ENCODE results near the gene LDLRAD3. TPM values are rescaled to one million over a fixed set of nuclear protein-coding genes. Genes with fewer than 3 reads are reported as not detected.

The LDLRAD3 gene
- total RNA-seq, 1 experiment from 2014 or later, result 55.7 TPM

GRCh38 chr11:35962369-35963138, 18.7 kb downstream of the LDLRAD3 start:
- no peak overlapping the region for H3K27ac Mint-ChIP-seq (ENCODE audit: low read depth, unreplicated experiment)
- intact Hi-C loops (cut with micrococcal nuclease), result no loop called here
- H3K4me3 Mint-ChIP-seq (ENCODE audit: unreplicated experiment), result no peak overlapping the region
- ChIA-PET CTCF (no interaction called here), POLR2A (interaction anchor here (0.7 kb wide), 1 partner anchor 344 kb away, joined by 3 read pairs; the partner anchor contains the start of gene FJX1)
- no peak for DNase-seq (ENCODE audit: unreplicated experiment)
- H3K36me3 Mint-ChIP-seq (ENCODE audit: insufficient read depth, unreplicated experiment), result peaks cover 12% of the 10 kb centered on the region
- no peak for TF ChIP-seq CTCF (IDR thresholded peaks at IDR 0.05; ENCODE audit: unreplicated experiment)
- no peaks in the 10 kb centered on the region for H3K27me3 Mint-ChIP-seq (ENCODE audit: insufficient read depth, unreplicated experiment)
- peaks cover 20% of the 10 kb centered on the region for H3K9me3 Mint-ChIP-seq (ENCODE audit: unreplicated experiment)
- H3K4me1 Mint-ChIP-seq (ENCODE audit: insufficient read depth, unreplicated experiment), result peaks cover 11% of the 10 kb centered on the region
- BruUV-seq (replicated peaks), result no TSS peak

DNA sequence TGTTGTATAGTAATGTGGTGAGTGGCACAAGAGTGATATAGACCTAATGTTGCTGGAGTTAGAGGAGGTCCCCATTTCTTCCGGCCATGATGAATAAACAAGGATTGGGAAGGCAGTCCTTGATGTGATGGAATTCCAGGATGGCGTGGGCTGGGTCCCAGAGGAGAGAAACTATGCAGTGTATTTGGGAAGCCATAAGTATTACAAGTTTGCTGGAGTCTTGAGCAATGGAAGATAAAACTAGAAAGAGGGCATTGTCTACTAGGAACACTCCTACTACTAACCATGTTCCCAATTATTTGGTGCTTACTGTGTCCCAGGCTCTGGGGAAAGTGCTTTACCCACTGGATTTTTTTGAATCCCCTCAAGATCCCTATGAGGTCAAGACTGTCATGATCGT, 20.0 kb downstream of the LDLRAD3 start:
- no peak for TF ChIP-seq CTCF (IDR thresholded peaks at IDR 0.05; ENCODE audit: unreplicated experiment)
- H3K36me3 Mint-ChIP-seq (ENCODE audit: insufficient read depth, unreplicated experiment), result peaks cover 15% of the 10 kb centered on the region
- DNase-seq (ENCODE audit: unreplicated experiment), result no peak
- BruUV-seq (replicated peaks), result no TSS peak
- H3K9me3 Mint-ChIP-seq (ENCODE audit: unreplicated experiment), result peaks cover 20% of the 10 kb centered on the region
- ChIA-PET CTCF (interaction anchor here (0.8 kb wide), 1 partner anchor 102 kb away, joined by 3 read pairs; no protein-coding TSS in a partner anchor), POLR2A (no interaction called here)
- no peak overlapping the region for H3K27ac Mint-ChIP-seq (ENCODE audit: low read depth, unreplicated experiment)
- H3K4me3 Mint-ChIP-seq (ENCODE audit: unreplicated experiment), result no peak overlapping the region
- peaks cover 11% of the 10 kb centered on the region for H3K4me1 Mint-ChIP-seq (ENCODE audit: insufficient read depth, unreplicated experiment)
- no peaks in the 10 kb centered on the region for H3K27me3 Mint-ChIP-seq (ENCODE audit: insufficient read depth, unreplicated experiment)
- intact Hi-C loops (cut with micrococcal nuclease), result no loop called here

- Mint-ChIP-seq H3K4me1 (ENCODE audit: insufficient read depth, unreplicated experiment) (peaks cover 11% of the 10 kb centered on the region), H3K36me3 (ENCODE audit: insufficient read depth, unreplicated experiment) (peaks cover 21% of the 10 kb centered on the region), H3K27ac (ENCODE audit: low read depth, unreplicated experiment) (no peak overlapping the region), H3K9me3 (ENCODE audit: unreplicated experiment) (peaks cover 20% of the 10 kb centered on the region), H3K27me3 (ENCODE audit: insufficient read depth, unreplicated experiment) (no peaks in the 10 kb centered on the region), H3K4me3 (ENCODE audit: unreplicated experiment) (no peak overlapping the region)
- DNase-seq (ENCODE audit: unreplicated experiment), result no peak
- POLR2A ChIA-PET, result interaction anchor here (0.8 to 0.9 kb wide), 2 partner anchors 11 to 20 kb away, joined by 3 read pairs; no protein-coding TSS in a partner anchor
- CTCF ChIA-PET, result interaction anchor here (0.6 to 0.9 kb wide), 4 partner anchors 103 to 484 kb away, joined by 3 to 4 read pairs (median 3); no protein-coding TSS in a partner anchor
- no TSS peak for BruUV-seq (replicated peaks)
- intact Hi-C loops (cut with micrococcal nuclease), result no loop called here
- TF ChIP-seq CTCF (IDR thresholded peaks at IDR 0.05; ENCODE audit: unreplicated experiment), result no peak
Measured at GRCh38 chr11:35964841-35965240, 21.0 kb downstream of the LDLRAD3 start.

GRCh38 chr11:35967042-35967441, 23.2 kb downstream of the LDLRAD3 start:
- ChIA-PET POLR2A (interaction anchor here (1.0 kb wide), 1 partner anchor 145 kb away, joined by 3 read pairs; no protein-coding TSS in a partner anchor), CTCF (interaction anchor here (0.6 kb wide), 2 partner anchors 208 to 482 kb away, joined by 3 to 4 read pairs; no protein-coding TSS in a partner anchor)
- Mint-ChIP-seq H3K27ac (ENCODE audit: low read depth, unreplicated experiment) (no peak overlapping the region), H3K9me3 (ENCODE audit: unreplicated experiment) (peaks cover 20% of the 10 kb centered on the region), H3K4me1 (ENCODE audit: insufficient read depth, unreplicated experiment) (peaks cover 29% of the 10 kb centered on the region), H3K4me3 (ENCODE audit: unreplicated experiment) (no peak overlapping the region), H3K36me3 (ENCODE audit: insufficient read depth, unreplicated experiment) (peaks cover 28% of the 10 kb centered on the region), H3K27me3 (ENCODE audit: insufficient read depth, unreplicated experiment) (no peaks in the 10 kb centered on the region)
- intact Hi-C loops (cut with micrococcal nuclease), result no loop called here
- no peak for DNase-seq (ENCODE audit: unreplicated experiment)
- BruUV-seq (replicated peaks), result no TSS peak
- TF ChIP-seq CTCF (IDR thresholded peaks at IDR 0.05; ENCODE audit: unreplicated experiment), result no peak
